ENCODE data around the gene MAST1. TPM values are rescaled to one million over a fixed set of nuclear protein-coding genes. Genes with fewer than 3 reads are reported as not detected.

The MAST1 gene
- total and polyA plus RNA-seq, 10 donors: 0.12 to 0.65 (median 0.32) TPM; not detected in 2

DNA sequence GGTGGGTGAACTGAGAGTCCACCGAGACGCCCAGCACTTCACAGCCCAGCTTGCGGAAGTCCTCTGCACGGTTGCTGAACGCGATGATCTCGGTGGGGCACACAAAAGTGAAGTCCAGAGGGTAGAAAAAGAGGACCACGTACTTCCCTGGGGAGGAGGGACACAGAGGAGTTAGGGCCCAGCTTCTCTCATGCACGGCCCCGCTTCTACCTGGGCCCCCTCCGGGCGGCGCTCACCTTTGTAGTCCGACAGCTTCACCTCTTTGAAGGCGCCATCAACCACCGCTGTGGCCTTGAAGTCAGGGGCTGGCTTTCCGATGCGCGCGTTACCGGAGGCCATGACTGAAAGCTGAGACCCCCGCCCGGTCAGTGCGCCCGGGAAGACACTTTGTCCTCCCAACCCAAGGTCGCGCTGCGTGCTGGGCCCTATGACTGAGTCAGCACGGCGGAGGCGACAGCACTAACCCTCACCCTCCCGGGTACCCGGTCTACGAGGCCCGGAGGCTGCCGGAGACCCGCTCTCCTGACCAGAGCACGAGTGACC lies 37.3 kb upstream of the MAST1 start:
- TF ChIP-seq, protein P1, sequence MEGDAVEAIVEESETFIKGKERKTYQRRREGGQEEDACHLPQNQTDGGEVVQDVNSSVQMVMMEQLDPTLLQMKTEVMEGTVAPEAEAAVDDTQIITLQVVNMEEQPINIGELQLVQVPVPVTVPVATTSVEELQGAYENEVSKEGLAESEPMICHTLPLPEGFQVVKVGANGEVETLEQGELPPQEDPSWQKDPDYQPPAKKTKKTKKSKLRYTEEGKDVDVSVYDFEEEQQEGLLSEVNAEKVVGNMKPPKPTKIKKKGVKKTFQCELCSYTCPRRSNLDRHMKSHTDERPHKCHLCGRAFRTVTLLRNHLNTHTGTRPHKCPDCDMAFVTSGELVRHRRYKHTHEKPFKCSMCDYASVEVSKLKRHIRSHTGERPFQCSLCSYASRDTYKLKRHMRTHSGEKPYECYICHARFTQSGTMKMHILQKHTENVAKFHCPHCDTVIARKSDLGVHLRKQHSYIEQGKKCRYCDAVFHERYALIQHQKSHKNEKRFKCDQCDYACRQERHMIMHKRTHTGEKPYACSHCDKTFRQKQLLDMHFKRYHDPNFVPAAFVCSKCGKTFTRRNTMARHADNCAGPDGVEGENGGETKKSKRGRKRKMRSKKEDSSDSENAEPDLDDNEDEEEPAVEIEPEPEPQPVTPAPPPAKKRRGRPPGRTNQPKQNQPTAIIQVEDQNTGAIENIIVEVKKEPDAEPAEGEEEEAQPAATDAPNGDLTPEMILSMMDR (IDR thresholded peaks at IDR 0.05 in 8 of 11, conservative IDR thresholded peaks at IDR 0.05 in 3 of 11): no peak
- TF ChIP-seq POLR2AphosphoS5 (IDR thresholded peaks at IDR 0.05): no peak
- no peak for TF ChIP-seq POLR2A (IDR thresholded peaks at IDR 0.05)
- Histone ChIP-seq H3K36me3 (peaks cover 0 to 38% (median 9%) of the 10 kb centered on the region in 6 donors), H3K4me3 (peak overlapping the region; percentile 51 to 90 (median 78)), H3K27ac (peak overlapping the region in 7 of 8 donors; percentile 52 to 82 (median 73)), H3K4me1 (peaks cover 19 to 52% (median 36%) of the 10 kb centered on the region in 6 donors), H3K9me3 (no peaks in the 10 kb centered on the region), H3K27me3 (replicated peaks in 1 of 7) (peaks cover 0 to 20% (median 0%) of the 10 kb centered on the region in 7 donors)
- DNase-seq: peak; percentile 84
- 6 to 33% (median 13%) methylated on average over 17 to 38 of the region's 38 CpGs for WGBS, 5 donors
- intact Hi-C loops (cut with DNase I; ENCODE audit: low total_unique reads): no loop called here

DNA sequence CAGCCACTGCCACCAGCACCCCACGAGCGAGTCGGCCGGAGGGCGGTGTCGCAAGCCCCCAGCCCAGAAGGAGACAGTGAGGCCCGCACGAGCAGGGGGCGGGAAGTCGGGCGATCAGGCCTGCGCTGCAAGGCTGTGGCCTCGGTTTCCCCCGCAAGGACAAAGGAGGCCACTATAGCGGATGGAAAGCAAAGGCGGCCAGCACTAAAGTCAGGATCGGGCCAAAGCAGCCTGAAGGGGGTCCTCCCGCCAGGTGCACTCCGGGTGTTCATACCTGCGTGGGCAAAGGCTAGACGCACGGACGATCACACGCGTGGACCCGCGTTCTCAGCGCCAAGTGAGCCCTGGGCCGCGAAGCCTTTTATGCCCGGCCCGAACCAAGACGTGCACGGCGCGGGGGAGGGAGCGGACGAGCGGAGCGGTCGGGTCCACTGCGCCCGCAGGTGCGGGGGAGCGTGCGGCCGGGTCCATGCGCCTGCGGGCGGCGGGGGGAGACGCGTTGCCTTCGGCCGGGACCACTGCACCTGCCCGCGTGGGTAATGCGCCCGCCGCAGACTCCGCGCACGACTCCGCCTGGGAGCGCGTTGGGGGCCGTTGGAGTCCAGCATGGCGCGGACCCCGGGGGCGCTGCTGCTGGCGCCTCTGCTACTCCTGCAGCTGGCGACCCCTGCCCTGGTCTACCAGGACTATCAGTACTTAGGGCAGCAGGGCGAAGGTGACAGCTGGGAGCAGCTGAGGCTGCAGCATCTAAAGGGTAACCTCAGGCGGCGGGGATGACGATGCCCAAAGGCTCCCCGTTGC lies 36.6 kb upstream of the MAST1 start, which contains the start of the genes PRDX2 and THSD8:
Gene PRDX2 (minus strand): TSS at position 335 of the 801 bp plus-strand sequence. CDS start 539 bp downstream, outside the sequence.
Gene THSD8 (plus strand): TSS at position 604 of the 801 bp plus-strand sequence. CDS start 3 bp downstream, at position 607.
- Histone ChIP-seq H3K27me3 (replicated peaks in 1 of 7) (peaks cover 0 to 20% (median 0%) of the 10 kb centered on the region in 7 donors), H3K4me3 (peak within 1 kb of the TSS; percentile 51 to 90 (median 78)), H3K27ac (peak within 1 kb of the TSS; percentile 43 to 82 (median 72)), H3K9me3 (no peaks in the 10 kb centered on the region), H3K36me3 (peaks cover 0 to 36% (median 9%) of the 10 kb centered on the region in 6 donors), H3K4me1 (peaks cover 15 to 52% (median 36%) of the 10 kb centered on the region in 6 donors)
- peak; percentile 94 for DNase-seq
- WGBS, 5 donors: 0 to 3% (median 0%) methylated on average over 22 to 78 of the region's 78 CpGs
- TF ChIP-seq POLR2AphosphoS5 (IDR thresholded peaks at IDR 0.05) (peak; percentile 94), POLR2A (IDR thresholded peaks at IDR 0.05) (peak in 2 of 3 donors; percentile 58 to 65)
- TF ChIP-seq, protein P1 (IDR thresholded peaks at IDR 0.05 in 8 of 11, conservative IDR thresholded peaks at IDR 0.05 in 3 of 11): peak in 1 of 11 experiments; percentile 17
- intact Hi-C loops (cut with DNase I; ENCODE audit: low total_unique reads): no loop called here

GRCh38 chr19:12802267-12803106 lies 35.8 kb upstream of the MAST1 start:
- peaks cover 21 to 56% (median 41%) of the 10 kb centered on the region in 6 donors for H3K4me1 ChIP-seq
- H3K27me3 ChIP-seq (replicated peaks in 1 of 7): peaks cover 0 to 20% (median 0%) of the 10 kb centered on the region in 7 donors
- no peak for DNase-seq
- TF ChIP-seq, protein P1 (IDR thresholded peaks at IDR 0.05 in 8 of 11, conservative IDR thresholded peaks at IDR 0.05 in 3 of 11): no peak
- no peak for TF ChIP-seq POLR2AphosphoS5 (IDR thresholded peaks at IDR 0.05)
- no peak for TF ChIP-seq POLR2A (IDR thresholded peaks at IDR 0.05)
- H3K27ac ChIP-seq: peak overlapping the region in 5 of 8 donors; percentile 67 to 82 (median 76)
- no peaks in the 10 kb centered on the region for H3K9me3 ChIP-seq
- intact Hi-C loops (cut with DNase I; ENCODE audit: low total_unique reads): no loop called here
- 45 to 54% (median 48%) methylated on average over 22 of the region's 22 CpGs for WGBS, 5 donors
- peaks cover 0 to 29% (median 9%) of the 10 kb centered on the region in 6 donors for H3K36me3 ChIP-seq
- H3K4me3 ChIP-seq: peak overlapping the region; percentile 51 to 90 (median 78)

Measured in spleen (tissue), 11 donors.